Right lung (tissue), 5 donors: Measurements from ENCODE around the gene CUX1. TPM values are rescaled to one million over a fixed set of nuclear protein-coding genes. Genes with fewer than 3 reads are reported as not detected.
"Not testable (repeated sequence)": the region's sequence is repeated elsewhere in the genome, so short reads cannot be mapped to it uniquely, and the experiment has no call there.

Experiments
- DNase-seq, 2 donors: peaks; one replicate each; pipeline ENCODE4 v3.0.0-alpha.2; 2013
- polyA plus RNA-seq, 5 donors: library from polyadenylated mRNA; unstranded; fragments of 120-200 nt; gene quantifications; one replicate each; pipeline versions ENCODE4 v1.2.1 to v1.2.3, GENCODE V29; 2013; ENCODE audit warnings: inconsistent platforms in 1 of 5, low replicate concordance in 1 of 5; ENCODE audit not compliant: insufficient read length in 5 of 5, insufficient read depth in 1 of 5

The CUX1 gene
- polyA plus RNA-seq, 5 donors = 80.2 to 101 (median 89.3) TPM

DNA sequence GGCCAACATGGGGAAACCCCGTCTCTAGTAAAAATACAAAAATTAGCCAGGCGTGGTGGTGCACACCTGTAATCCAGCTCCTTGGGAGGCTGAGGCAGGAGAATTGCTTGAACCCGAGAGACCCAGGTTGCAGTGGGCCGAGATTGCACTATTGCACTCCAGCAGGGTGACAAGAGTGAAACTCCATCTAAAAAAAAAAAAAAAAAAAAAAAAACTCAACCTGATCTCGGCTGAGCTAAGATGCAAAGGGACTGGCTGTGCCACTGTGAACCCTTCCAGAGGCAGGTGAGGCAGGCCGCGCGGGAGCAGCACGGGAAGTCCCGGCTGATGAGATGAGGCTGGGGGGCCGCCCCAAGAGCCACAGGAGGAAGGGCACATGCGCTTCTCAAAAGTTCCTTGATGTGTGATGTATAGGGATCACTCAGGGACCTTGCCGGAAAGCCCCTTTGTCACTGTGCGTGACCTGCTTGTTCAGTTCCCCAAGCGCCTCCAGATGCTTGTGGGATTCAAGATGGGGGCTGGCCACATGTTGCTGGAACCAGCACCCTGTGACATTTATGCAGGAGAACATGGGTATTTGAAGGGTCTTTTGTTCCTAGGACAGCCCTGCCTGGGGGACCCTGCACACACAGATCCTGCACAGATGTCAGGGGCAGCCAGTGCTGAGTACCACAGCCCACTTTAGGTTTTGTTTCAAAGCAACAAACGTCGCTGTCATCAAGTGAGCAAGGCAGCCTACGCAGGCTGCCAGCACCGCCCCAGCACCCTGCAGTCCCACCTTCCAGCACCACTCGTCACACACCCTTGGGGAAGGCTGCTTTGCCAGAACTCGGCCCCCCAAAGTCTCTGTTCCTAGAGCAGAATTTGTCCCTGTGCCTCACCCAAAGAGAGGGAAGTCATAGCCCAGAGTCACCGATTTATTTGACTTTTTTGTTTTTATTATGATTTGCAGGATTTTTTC is 394.4 kb downstream of the CUX1 start:
- DNase-seq = no peak

DNA sequence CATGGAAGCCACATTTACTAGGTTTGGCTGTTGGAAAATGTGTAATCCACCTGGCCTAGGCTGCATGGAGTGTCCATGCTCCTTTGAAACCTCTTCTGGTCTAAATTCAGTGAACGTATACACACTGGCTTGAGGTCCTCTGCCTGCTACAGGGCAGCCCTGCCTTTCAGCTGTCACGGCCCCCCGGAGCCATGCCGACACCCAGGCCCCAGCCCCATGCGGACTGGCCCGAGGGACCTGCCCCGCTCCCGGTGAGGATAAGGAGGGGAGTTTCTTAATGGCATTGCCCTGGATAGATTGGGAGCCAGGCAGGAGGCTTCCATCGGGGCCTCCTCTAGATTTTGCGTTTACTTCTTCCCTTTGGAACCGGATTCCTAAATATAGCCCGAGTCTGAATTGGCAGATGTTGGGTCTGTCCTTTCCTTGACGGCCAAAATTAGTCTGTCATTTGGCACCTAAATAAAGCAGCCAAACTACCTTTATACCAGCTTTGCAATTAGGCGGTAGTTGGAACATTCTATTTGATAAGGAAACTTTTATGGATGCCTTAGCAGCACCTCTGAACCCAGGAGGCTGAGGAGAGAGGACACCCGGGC is 397.1 kb downstream of the CUX1 start:
- no peak for DNase-seq

GRCh38 chr7:102215256-102215655 is 397.8 kb downstream of the CUX1 start:
- DNase-seq = no peak

DNA sequence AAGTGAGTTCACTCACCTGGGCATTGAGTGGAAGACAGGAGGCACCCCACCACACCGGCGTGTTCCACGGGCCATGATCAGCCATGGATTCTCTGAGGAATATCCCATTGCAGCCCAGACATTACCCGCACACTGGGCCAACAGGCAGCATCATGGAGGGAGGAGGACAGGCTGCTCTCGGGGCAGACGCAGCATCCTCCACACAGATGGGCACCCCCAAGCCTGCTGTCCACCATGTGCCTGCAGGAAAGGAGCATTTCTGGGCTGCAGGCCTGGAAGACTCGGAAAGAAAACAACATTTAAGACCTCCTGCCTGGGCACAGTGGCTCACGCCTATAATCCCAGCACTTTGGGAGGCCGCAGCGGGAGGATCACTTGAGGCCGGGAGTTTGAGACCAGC is 398.3 kb downstream of the CUX1 start:
- DNase-seq = no peak

GRCh38 chr7:102216573-102217314 is 399.3 kb downstream of the CUX1 start:
- DNase-seq = no peak

GRCh38 chr7:102220229-102220850 is 402.9 kb downstream of the CUX1 start:
- DNase-seq = no peak

DNA sequence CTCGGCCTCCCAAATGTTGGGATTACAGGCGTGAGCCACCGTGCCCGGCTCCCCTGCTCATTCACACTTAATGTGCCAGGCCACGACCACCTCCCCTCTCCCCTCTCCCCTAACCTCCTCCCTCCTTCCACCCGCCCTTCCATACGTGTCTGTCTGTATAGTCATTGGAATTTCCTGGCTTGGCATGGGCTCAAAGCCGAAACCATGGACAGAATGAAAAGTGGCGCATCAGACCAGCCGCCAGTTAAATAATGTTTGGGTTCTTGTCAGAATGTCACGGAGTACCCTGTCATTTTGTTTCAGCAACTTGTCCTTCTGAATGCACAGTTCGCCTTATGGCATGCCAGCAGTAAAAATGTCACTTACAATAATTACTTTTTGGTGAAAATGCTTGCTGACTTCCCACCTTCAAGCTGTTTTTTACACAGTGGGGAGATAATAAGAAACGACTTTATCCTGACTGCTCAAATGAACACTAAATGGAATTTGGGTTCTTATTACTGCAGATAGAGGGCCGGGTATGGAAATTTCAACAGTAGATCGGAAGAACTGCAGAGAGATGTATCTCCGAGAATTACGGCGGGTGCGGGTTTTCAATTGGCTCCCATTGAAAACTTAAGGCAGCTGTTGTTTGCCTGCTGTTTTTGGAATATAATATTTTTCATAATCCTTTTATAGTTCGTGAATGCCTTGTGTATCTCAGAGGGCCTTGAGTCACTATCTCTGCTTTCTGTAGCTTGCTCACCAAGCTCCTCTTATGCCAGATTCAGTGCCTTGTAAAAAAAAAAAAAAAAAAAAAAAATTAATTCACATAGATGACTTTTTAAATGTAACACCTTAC is 403.8 kb downstream of the CUX1 start:
- peak in 1 of 2 donors; percentile 7 for DNase-seq

GRCh38 chr7:102221961-102222360 is 404.5 kb downstream of the CUX1 start:
- DNase-seq = no peak

- DNase-seq = no peak
Measured at GRCh38 chr7:102222445-102222844, 405.0 kb downstream of the CUX1 start.

- no peak for DNase-seq
Measured at GRCh38 chr7:102223184-102223583, 405.8 kb downstream of the CUX1 start.

DNA sequence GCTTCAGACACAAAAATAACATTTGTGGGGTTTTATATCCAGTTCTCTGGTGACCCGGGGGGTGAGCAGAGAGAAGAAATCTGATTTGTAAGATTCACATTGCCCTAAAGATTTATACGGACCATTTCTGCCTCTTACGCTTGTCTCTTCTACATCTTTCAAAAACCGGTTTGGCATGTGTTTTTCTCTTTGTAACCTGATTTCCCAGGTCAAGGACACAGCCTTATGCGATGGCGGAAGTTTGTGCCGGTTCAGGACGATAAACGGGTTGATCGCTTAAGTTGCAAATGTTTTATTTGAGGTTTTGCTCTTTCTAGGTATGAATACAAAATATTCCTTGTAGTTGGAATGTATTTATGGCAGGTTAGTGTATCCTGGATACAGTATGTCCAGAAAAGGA is 407.6 kb downstream of the CUX1 start:
- DNase-seq = peak in 1 of 2 donors; percentile 10

DNA sequence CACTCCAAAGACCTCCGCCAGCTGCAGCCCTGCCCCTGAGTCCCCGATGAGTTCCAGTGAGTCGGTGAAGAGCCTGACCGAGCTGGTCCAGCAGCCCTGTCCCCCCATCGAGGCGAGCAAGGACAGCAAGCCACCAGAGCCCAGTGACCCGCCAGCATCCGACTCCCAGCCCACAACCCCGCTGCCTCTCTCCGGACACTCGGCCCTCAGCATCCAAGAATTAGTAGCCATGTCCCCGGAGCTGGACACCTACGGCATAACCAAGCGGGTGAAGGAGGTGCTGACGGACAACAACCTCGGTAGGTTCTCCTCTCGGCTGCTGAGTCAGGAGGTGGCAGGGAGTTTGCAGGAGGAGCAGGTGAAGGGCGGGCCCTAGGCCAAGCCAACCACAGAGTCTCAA is 409.9 kb downstream of the CUX1 start:
- DNase-seq = no peak

DNA sequence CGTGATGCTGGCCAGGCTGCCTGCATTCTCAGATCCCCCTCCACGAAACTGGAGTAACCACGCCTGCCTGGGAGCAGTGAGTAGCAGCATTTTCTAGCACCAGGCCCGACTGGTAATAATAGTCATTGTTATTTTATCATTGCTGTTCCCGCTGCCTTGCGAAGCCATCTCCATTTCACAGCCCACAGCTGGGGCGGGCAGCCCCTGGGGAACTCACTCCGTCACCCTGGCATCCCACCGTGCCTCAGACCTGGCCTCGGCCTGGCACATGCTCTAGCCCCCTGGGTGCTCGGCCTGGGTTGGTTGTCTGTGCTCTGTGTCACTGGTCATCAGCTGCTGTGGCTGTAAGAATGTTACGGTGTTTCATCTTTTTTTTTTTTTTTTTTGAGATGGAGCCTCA is 411.5 kb downstream of the CUX1 start:
- DNase-seq = no peak

- not testable (repeated sequence) for DNase-seq
Measured at GRCh38 chr7:102230162-102230561, 412.7 kb downstream of the CUX1 start.

DNA sequence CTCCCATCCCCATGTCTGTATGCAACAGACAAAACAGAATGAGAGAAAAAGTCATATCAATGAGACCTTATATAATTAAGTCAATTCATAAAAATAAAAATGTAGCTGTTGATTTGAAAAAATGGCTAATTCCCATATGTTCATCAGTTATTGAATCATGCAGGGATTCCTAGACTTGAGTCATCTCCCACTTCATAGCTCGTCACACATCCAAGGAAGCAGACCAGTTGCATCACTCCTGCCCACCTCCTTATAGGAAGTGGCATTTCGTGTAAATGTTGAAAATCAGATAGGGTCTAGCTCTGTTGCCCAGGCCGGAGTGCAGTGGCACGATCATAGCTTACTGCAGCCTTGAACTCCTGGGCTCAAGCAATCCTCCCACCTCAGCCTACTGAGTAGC is 413.2 kb downstream of the CUX1 start:
- DNase-seq = no peak

GRCh38 chr7:102232611-102233286 is 415.3 kb downstream of the CUX1 start:
- DNase-seq = no peak

DNA sequence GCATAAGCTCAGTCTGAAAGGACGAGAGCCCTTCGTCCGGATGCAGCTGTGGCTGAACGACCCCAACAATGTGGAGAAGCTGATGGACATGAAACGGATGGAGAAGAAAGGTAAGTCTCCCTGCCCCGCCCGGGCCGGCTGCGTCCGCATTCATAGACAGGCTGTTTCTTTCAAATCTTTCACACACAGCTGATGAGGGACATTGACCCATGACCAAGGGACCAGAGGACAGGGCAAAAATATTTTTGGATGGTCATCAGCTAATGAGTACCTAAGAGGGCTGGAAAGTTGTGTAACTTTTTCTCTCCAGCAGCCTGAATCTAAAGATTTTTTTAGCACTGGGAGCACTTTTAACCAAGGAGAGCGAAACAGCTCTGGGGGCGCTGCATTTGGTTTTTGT is 416.7 kb downstream of the CUX1 start:
- DNase-seq = no peak

GRCh38 chr7:102234801-102235550 is 417.6 kb downstream of the CUX1 start:
- DNase-seq = no peak

- DNase-seq = no peak
Measured at GRCh38 chr7:102236102-102236501, 418.7 kb downstream of the CUX1 start.
